ENCODE measurements around the gene CASP1.

DNA sequence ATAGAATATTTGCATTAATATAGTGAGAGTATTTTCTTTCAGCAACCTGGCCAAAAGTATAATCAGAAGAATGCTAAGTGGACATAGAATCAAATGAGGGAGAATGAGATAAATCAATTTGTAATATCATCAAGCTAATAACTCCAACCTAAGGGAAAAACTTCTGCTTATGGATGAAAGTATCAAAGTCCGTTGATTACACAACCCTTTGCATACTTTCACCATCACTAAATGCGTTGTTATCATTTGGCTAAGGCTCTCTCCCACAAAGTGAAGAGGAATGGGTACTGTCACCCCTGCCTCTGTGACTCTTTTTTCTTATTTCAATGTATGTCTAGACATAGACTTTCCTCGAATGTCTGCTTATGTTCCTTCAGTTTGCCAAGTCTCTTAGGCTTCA is 50.1 kb downstream of the CASP1 start:
- TF ChIP-seq, protein P1, sequence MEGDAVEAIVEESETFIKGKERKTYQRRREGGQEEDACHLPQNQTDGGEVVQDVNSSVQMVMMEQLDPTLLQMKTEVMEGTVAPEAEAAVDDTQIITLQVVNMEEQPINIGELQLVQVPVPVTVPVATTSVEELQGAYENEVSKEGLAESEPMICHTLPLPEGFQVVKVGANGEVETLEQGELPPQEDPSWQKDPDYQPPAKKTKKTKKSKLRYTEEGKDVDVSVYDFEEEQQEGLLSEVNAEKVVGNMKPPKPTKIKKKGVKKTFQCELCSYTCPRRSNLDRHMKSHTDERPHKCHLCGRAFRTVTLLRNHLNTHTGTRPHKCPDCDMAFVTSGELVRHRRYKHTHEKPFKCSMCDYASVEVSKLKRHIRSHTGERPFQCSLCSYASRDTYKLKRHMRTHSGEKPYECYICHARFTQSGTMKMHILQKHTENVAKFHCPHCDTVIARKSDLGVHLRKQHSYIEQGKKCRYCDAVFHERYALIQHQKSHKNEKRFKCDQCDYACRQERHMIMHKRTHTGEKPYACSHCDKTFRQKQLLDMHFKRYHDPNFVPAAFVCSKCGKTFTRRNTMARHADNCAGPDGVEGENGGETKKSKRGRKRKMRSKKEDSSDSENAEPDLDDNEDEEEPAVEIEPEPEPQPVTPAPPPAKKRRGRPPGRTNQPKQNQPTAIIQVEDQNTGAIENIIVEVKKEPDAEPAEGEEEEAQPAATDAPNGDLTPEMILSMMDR (IDR thresholded peaks at IDR 0.05): no peak
- TF ChIP-seq POLR2A (IDR thresholded peaks at IDR 0.05): no peak
